ENCODE data around the gene SUMO3. TPM values are rescaled to one million over a fixed set of nuclear protein-coding genes. Genes with fewer than 3 reads are reported as not detected.

The SUMO3 gene
- total RNA-seq, 1 donor from 2014 or later, result 69.0 TPM

DNA sequence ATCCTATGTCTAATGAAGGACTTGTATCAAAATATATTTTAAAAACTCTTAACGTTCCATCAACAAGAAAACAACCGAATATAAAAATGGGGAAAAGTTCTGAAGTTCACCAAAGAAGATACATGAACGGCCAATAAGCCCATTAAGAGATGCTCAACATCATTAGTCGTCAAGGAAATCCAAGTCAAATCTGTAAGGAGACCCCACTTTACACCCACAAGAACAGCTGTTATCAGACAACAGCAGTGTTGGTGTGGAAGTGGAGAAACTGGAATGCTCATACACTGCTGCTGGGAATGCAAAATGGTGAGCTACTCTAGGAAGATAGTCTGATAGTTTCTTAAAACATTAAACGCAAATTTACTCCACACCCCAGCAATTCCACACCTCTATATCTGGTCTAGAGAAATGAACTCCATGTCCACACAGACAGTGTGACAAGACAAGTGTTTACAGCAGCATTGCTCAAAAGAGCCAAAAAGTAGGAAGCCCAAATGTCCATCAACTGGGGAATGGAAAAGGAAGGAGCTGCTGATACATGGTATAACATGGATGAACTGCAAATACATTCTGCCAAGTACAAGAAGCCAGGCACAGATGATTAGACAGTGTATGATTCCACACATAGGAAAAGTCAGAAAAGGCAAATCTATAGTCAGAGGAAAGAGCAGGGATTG is 34.7 kb downstream of the SUMO3 start:
- Mint-ChIP-seq H3K36me3 (ENCODE audit: low read depth, unreplicated experiment) (peaks cover 15% of the 10 kb centered on the region), H3K4me3 (ENCODE audit: unreplicated experiment) (no peak overlapping the region), H3K4me1 (ENCODE audit: unreplicated experiment) (no peaks in the 10 kb centered on the region), H3K9me3 (ENCODE audit: unreplicated experiment) (no peaks in the 10 kb centered on the region), H3K27ac (ENCODE audit: unreplicated experiment) (no peak overlapping the region), H3K27me3 (ENCODE audit: unreplicated experiment) (no peaks in the 10 kb centered on the region)
- TF ChIP-seq, protein P1, sequence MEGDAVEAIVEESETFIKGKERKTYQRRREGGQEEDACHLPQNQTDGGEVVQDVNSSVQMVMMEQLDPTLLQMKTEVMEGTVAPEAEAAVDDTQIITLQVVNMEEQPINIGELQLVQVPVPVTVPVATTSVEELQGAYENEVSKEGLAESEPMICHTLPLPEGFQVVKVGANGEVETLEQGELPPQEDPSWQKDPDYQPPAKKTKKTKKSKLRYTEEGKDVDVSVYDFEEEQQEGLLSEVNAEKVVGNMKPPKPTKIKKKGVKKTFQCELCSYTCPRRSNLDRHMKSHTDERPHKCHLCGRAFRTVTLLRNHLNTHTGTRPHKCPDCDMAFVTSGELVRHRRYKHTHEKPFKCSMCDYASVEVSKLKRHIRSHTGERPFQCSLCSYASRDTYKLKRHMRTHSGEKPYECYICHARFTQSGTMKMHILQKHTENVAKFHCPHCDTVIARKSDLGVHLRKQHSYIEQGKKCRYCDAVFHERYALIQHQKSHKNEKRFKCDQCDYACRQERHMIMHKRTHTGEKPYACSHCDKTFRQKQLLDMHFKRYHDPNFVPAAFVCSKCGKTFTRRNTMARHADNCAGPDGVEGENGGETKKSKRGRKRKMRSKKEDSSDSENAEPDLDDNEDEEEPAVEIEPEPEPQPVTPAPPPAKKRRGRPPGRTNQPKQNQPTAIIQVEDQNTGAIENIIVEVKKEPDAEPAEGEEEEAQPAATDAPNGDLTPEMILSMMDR (IDR thresholded peaks at IDR 0.05; ENCODE audit: unreplicated experiment), result no peak
- DNase-seq (ENCODE audit: low spot score), result no peak

DNA sequence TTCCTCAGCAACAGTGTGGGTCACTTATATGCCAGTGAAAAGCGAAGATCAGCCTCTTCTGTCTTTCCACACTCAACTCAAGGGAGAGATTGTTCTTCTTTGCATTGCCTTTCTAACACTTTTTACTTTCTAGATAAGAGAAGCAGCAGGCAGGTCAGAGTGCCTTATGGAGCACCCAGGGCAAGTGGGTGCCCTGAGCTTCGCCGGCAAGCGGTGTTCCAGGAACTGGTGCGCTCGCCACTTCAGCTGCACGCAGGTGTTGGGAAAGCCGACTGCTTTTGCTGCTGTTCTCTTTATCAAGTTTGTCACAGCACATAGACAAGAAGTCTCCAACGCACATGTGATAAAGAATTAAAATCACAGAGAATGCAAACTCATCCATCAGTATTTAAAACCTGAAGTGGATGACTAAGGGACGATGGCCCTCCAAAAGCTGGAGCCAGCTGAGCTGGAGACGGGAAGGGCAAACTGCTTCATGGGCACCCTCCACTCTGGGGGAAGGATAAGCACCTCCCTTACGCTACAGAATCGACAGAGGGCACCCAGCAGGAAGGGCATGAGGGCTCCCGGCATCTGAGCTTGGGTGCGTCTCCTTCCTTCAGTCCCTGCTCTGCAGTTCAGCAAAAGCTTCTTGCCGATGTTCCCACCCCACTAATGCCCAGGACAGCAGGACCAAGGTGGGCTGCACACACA is 36.9 kb downstream of the SUMO3 start:
- H3K4me1 Mint-ChIP-seq (ENCODE audit: unreplicated experiment), result no peaks in the 10 kb centered on the region
- H3K9me3 Mint-ChIP-seq (ENCODE audit: unreplicated experiment), result no peaks in the 10 kb centered on the region
- H3K27ac Mint-ChIP-seq (ENCODE audit: unreplicated experiment), result no peak overlapping the region
- H3K36me3 Mint-ChIP-seq (ENCODE audit: low read depth, unreplicated experiment), result peaks cover 12% of the 10 kb centered on the region
- DNase-seq (ENCODE audit: low spot score), result no peak
- H3K27me3 Mint-ChIP-seq (ENCODE audit: unreplicated experiment), result peaks cover 1% of the 10 kb centered on the region
- H3K4me3 Mint-ChIP-seq (ENCODE audit: unreplicated experiment), result no peak overlapping the region
- TF ChIP-seq, protein P1 (IDR thresholded peaks at IDR 0.05; ENCODE audit: unreplicated experiment), result no peak

- no peaks in the 10 kb centered on the region for H3K4me1 Mint-ChIP-seq (ENCODE audit: unreplicated experiment)
- DNase-seq (ENCODE audit: low spot score), result no peak
- no peak overlapping the region for H3K4me3 Mint-ChIP-seq (ENCODE audit: unreplicated experiment)
- H3K9me3 Mint-ChIP-seq (ENCODE audit: unreplicated experiment), result no peaks in the 10 kb centered on the region
- H3K27me3 Mint-ChIP-seq (ENCODE audit: unreplicated experiment), result peaks cover 1% of the 10 kb centered on the region
- no peak overlapping the region for H3K27ac Mint-ChIP-seq (ENCODE audit: unreplicated experiment)
- TF ChIP-seq, protein P1 (IDR thresholded peaks at IDR 0.05; ENCODE audit: unreplicated experiment), result no peak
- peaks cover 10% of the 10 kb centered on the region for H3K36me3 Mint-ChIP-seq (ENCODE audit: low read depth, unreplicated experiment)
Measured at GRCh38 chr21:44780137-44780502, 37.7 kb downstream of the SUMO3 start.

GRCh38 chr21:44779417-44780136 is 38.3 kb downstream of the SUMO3 start:
- Mint-ChIP-seq H3K36me3 (ENCODE audit: low read depth, unreplicated experiment) (peaks cover 12% of the 10 kb centered on the region), H3K27ac (ENCODE audit: unreplicated experiment) (no peak overlapping the region)

More at GRCh38 chr21:44779417-44780136, 38.3 kb downstream of the SUMO3 start:
- no peaks in the 10 kb centered on the region for H3K4me1 Mint-ChIP-seq (ENCODE audit: unreplicated experiment)
- no peak for DNase-seq (ENCODE audit: low spot score)
- H3K9me3 Mint-ChIP-seq (ENCODE audit: unreplicated experiment), result no peaks in the 10 kb centered on the region
- H3K4me3 Mint-ChIP-seq (ENCODE audit: unreplicated experiment), result no peak overlapping the region
- H3K27me3 Mint-ChIP-seq (ENCODE audit: unreplicated experiment), result peaks cover 1% of the 10 kb centered on the region
- TF ChIP-seq, protein P1 (IDR thresholded peaks at IDR 0.05; ENCODE audit: unreplicated experiment), result no peak

Data from endothelial cell (in vitro differentiated cells).